Measurements from ENCODE around the gene SARDH.

SARDH gene

DNA sequence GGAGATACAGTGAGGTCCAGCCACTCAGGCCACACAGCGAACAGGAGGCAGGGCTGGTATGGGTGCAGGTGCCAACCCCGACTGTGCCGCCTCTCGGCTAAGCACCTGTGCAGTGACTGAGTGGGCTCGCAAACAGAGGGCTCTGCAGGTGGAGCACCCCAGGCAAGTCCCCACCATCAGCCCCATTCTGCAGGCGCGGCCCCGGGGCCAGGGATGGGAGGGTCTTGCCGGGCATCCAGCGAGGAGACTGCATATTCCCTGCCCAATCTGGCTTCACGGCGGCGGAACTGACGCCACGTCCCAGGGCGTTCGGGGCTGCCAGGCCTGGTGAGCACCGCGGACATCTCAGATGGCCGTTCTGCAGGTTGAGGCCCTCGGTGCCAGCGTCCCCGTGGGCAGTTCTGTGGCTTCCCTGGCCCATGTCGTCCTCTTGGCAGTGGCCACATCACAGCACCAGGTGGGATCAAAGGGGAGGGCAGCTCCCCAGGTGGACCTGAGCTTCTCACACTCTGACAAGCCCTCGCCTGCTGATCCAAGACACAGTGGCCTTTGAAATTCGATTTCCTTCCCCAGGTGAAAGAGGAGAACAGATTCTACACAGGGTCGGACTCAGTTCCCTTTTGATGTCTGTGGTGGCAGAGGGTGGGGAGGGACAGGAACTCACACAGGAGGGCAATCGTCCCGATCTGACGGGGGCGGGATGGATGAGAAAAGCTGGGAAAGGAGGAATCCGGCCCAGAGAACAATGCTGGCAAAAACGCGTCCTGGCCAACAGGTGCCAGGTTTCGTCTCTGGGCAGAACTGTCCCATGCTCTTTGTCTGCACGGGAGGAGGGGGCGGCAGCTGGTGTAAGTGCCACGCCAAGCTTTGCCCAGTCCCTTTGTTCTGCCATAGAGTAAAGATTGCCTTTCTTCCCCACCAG lies 83.2 kb downstream of the SARDH start:
- H3K4me3 ChIP-seq (replicated peaks in 1 of 2; ENCODE audit: low read depth in 2 of 2, low read length in 2 of 2): no peak overlapping the region
- no peak for TF ChIP-seq CTCF (IDR thresholded peaks at IDR 0.05; ENCODE audit: low read depth, low read length)
- no peak for DNase-seq (ENCODE audit: low read depth in 2 of 2)

GRCh38 chr9:133653638-133654037 lies 84.5 kb downstream of the SARDH start:
- TF ChIP-seq CTCF (IDR thresholded peaks at IDR 0.05; ENCODE audit: low read depth, low read length): no peak
- H3K4me3 ChIP-seq (replicated peaks in 1 of 2; ENCODE audit: low read depth in 2 of 2, low read length in 2 of 2): no peak overlapping the region

GRCh38 chr9:133650026-133650425 lies 88.1 kb downstream of the SARDH start:
- no peak for TF ChIP-seq CTCF (IDR thresholded peaks at IDR 0.05; ENCODE audit: low read depth, low read length)
- H3K4me3 ChIP-seq (replicated peaks in 1 of 2; ENCODE audit: low read depth in 2 of 2, low read length in 2 of 2): no peak overlapping the region
- no peak for DNase-seq (ENCODE audit: low read depth in 2 of 2)

More at GRCh38 chr9:133653638-133654037, 84.5 kb downstream of the SARDH start:
- DNase-seq (ENCODE audit: low read depth in 2 of 2): no peak

DNA sequence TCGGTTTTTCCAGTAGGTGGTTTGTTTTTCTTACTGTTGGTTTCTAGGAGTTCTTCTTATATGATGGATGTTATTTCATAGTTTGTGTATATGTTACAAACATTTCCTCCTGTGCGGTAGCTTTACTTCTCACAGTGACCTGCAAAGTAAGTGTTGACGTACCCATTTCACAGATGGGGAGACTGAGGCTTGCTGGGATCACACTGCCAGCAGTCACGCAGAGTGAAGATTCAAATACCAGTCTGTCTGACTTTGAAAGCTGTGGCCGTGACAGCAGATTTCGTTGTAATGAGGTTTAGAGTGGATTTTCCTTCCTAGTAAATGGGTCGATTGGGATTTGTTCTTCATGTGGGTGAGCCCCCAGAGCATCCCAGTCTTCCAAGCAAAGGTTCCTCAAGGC lies 89.0 kb downstream of the SARDH start:
- no peak overlapping the region for H3K4me3 ChIP-seq (replicated peaks in 1 of 2; ENCODE audit: low read depth in 2 of 2, low read length in 2 of 2)
- no peak for TF ChIP-seq CTCF (IDR thresholded peaks at IDR 0.05; ENCODE audit: low read depth, low read length)
- DNase-seq (ENCODE audit: low read depth in 2 of 2): no peak

GRCh38 chr9:133647765-133648469 lies 90.2 kb downstream of the SARDH start:
- no peak for TF ChIP-seq CTCF (IDR thresholded peaks at IDR 0.05; ENCODE audit: low read depth, low read length)
- no peak for DNase-seq (ENCODE audit: low read depth in 2 of 2)
- no peak overlapping the region for H3K4me3 ChIP-seq (replicated peaks in 1 of 2; ENCODE audit: low read depth in 2 of 2, low read length in 2 of 2)

GRCh38 chr9:133647148-133647547 lies 91.0 kb downstream of the SARDH start:
- no peak overlapping the region for H3K4me3 ChIP-seq (replicated peaks in 1 of 2; ENCODE audit: low read depth in 2 of 2, low read length in 2 of 2)
- no peak for TF ChIP-seq CTCF (IDR thresholded peaks at IDR 0.05; ENCODE audit: low read depth, low read length)
- DNase-seq (ENCODE audit: low read depth in 2 of 2): no peak
